Right kidney (tissue), 9 donors: Measurements from ENCODE around the gene WDFY3.

Experiments
- DNase-seq: peaks from one replicate; pipeline ENCODE4 v3.0.0-alpha.2; 2016
- long read RNA-seq, 8 donors: transcript quantifications; one replicate each; lab custom pipeline, GENCODE V29; 2026

Gene WDFY3
- long read RNA-seq, donor 1: 0 reads
- long read RNA-seq, donor 2, partial matches to known transcripts: 0 of 2 reads
- long read RNA-seq, donor 2, other reads (novel, unspliced or antisense): 0 of 2 reads
- long read RNA-seq, donor 3, partial matches to known transcripts: 6 of 6 reads
- long read RNA-seq, donor 3, other reads (novel, unspliced or antisense): 0 of 6 reads
- long read RNA-seq, donor 4, partial matches to known transcripts: 6 of 7 reads
- long read RNA-seq, donor 4, other reads (novel, unspliced or antisense): 0 of 7 reads
- long read RNA-seq, donor 5, partial matches to known transcripts: 12 of 13 reads
- long read RNA-seq, donor 5, other reads (novel, unspliced or antisense): 0 of 13 reads
- long read RNA-seq, donor 6, partial matches to known transcripts: 5 of 7 reads
- long read RNA-seq, donor 6, other reads (novel, unspliced or antisense): 0 of 7 reads
- long read RNA-seq, donor 7, partial matches to known transcripts: 18 of 18 reads
- long read RNA-seq, donor 7, other reads (novel, unspliced or antisense): 0 of 18 reads
- long read RNA-seq, donor 8, partial matches to known transcripts: 5 of 5 reads
- long read RNA-seq, donor 8, other reads (novel, unspliced or antisense): 0 of 5 reads

- DNase-seq: peak; percentile 96
Observed at GRCh38 chr4:84966382-84967242, at the start of gene WDFY3. Gene WDFY3, minus strand, starts transcription at chr4:84966690. Its CDS starts 106,099 bp downstream, at chr4:84860591.

- DNase-seq: no peak
Observed at GRCh38 chr4:85005865-85006377, 39.4 kb upstream of the WDFY3 start.

GRCh38 chr4:85000343-85000742 is 33.9 kb upstream of the WDFY3 start:
- DNase-seq: no peak

GRCh38 chr4:84995386-84995785 is 28.9 kb upstream of the WDFY3 start:
- DNase-seq: no peak

- DNase-seq: no peak
Observed at GRCh38 chr4:84994280-84994679, 27.8 kb upstream of the WDFY3 start.

- DNase-seq: no peak
Observed at GRCh38 chr4:84985952-84986351, 19.5 kb upstream of the WDFY3 start.

- DNase-seq: no peak
Observed at GRCh38 chr4:84977396-84977795, 10.9 kb upstream of the WDFY3 start.

GRCh38 chr4:84973856-84974255 is 7.4 kb upstream of the WDFY3 start:
- no peak for DNase-seq

- DNase-seq: no peak
Observed at GRCh38 chr4:84971319-84971932, 4.9 kb upstream of the WDFY3 start.

- DNase-seq: no peak
Observed at GRCh38 chr4:84968925-84969324, 2.4 kb upstream of the WDFY3 start.

GRCh38 chr4:84967243-84967690 is 777 bp upstream of the WDFY3 start:
- DNase-seq: no peak

GRCh38 chr4:84965553-84966381 is 723 bp downstream of the WDFY3 start:
- peak; percentile 81 for DNase-seq

GRCh38 chr4:84964995-84965552 is 1.4 kb downstream of the WDFY3 start:
- no peak for DNase-seq

- no peak for DNase-seq
Observed at GRCh38 chr4:84962102-84962501, 4.4 kb downstream of the WDFY3 start.

- DNase-seq: peak; percentile 15
Observed at GRCh38 chr4:84958434-84958833, 8.1 kb downstream of the WDFY3 start.

GRCh38 chr4:84957514-84958420 is 8.7 kb downstream of the WDFY3 start:
- peak; percentile 12 for DNase-seq

GRCh38 chr4:84956014-84956413 is 10.5 kb downstream of the WDFY3 start:
- DNase-seq: no peak

GRCh38 chr4:84954982-84955567 is 11.4 kb downstream of the WDFY3 start:
- DNase-seq: no peak

- no peak for DNase-seq
Observed at GRCh38 chr4:84952776-84953175, 13.7 kb downstream of the WDFY3 start.
